HG03521 (cell line): ENCODE data around the gene ANKS1B.
A peak's percentile ranks its signal among the peaks of the same experiment; 100 is the strongest.

Experiments
- ATAC-seq: cut with Tn5 transposase; IDR thresholded peaks from one replicate; pipeline ENCODE4 v1.9.1; 2021; ENCODE audit warnings: mild to moderate bottlenecking, moderate library complexity; ENCODE audit not compliant: unreplicated experiment

Gene ANKS1B

DNA sequence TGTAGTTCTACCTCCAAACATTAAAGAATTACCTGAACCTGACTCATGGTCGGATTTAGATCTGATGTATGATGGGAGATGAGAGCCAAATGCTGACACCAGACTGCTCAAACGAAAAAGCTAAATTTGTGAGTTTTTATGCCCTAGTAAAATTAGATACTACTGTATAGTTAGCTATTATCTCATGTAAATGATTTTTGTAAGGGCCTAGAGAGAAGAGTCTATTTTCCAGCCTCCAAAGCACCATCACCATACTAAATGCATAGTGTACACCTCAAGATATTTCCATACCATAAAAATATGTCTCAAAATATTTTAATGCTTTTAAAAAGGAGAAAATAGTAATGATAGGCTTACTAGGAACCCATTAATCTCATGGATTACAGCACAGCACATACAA lies 18.3 kb downstream of the ANKS1B start:
- no peak for ATAC-seq

DNA sequence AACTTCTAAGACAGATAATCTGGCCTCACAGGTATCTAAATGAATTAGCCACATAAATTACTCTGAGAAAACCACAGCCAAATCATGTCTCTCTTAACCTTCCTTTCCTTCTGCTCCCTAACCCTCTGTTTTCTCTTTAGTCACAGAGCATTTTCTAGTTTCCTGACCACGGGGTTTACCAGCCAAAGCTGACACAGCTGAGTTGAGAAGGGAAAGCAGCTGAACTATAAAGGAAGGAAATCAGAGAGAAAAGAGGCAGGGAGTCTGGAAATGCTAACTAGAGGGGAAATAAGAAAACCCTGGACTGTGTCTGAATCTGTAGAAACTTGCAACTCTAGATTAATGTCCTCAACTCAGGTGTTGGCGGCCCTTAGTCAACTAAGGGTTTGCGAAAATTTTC lies 24.4 kb downstream of the ANKS1B start:
- no peak for ATAC-seq

DNA sequence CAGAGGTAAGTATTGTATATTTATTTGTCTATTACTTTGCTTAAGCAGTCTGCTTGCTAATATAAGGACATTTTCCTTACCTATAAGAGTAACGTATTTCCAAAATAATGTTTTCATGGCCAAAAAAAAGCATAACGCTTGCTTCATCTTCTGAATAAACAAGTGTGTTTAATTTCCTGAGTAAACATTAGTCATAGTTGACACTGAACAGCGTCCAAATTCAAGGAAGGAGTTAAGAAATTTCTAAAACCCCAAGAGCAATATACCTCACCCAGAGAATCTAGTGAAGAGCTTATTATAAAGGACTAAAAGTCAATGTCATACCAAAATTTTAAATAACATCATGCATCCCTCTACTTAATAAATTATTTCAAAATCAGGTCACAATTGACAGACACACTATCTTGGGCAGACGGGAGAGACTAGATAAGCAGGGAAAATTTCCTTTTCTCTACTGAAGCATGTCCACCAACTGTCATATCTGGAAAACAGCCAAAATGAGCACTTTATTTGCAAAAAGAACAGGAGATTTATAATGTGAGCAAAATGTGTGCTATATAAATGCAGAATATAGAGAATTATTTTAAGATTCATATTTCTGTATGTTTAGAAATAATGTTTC lies 25.1 kb downstream of the ANKS1B start:
- ATAC-seq = no peak

DNA sequence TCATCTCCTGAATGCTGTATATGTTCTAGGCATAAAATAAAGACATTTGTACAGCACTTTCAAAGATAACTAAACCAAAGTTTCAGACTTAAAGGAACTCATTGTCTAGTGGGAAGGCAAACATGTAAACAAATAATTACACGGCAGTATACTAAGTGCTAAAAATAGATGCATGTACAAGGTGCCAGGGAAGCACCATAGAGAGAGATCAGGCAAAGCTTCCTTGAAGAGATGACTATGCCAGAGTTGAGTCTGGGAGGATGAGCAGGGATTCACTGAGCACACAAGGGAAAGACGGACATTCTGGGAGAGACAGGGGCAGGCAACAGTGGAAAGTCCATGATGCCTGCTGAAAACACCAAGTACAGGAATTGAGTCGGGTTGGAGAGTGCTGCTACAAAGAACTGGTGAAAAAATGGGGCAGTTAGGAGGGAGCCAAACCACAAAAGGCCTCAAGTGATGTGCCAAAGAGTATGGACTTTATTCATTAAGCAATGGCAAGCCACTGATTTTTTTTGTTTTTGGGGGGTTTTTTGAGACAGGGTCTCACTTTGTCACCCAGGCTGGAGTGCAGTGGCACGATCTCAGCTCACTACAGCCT lies 26.8 kb downstream of the ANKS1B start:
- no peak for ATAC-seq

DNA sequence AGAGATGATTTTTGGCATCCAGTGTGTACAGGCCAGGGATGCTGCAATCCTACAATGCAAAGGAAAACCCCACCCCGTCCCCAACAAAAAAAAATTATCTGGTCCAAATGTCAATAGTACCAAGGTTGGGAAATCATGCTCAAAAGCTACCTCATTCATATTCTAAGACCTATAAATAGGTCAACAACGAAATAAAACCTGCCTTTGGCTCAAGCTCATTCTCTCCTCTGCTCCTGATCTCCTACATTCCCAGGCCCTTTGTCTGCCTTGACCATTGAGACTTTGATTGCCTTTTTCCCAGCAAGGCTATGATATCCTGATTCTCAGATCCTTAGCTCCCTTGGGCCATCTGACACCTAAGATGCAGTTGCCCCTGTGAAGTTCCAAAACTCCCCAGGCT lies 30.0 kb downstream of the ANKS1B start:
- no peak for ATAC-seq

DNA sequence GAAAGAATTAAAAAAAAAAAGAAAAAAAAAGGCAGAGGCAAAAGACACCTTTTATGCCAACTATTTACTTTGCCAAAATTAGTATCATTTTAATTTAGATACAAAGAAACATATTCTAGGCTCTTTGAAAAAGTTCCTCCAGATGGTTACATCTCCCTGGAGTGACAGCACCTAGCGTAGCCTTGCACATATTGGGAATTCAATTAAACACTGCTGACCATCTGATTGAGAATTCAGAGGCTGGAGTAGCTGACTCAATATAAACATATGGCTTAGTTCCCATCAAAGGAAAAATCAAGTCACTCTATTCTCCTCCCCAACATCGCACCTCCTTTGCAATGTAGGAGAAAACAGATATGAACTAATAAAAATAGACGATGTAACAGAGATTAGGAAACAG lies 36.4 kb downstream of the ANKS1B start:
- no peak for ATAC-seq

DNA sequence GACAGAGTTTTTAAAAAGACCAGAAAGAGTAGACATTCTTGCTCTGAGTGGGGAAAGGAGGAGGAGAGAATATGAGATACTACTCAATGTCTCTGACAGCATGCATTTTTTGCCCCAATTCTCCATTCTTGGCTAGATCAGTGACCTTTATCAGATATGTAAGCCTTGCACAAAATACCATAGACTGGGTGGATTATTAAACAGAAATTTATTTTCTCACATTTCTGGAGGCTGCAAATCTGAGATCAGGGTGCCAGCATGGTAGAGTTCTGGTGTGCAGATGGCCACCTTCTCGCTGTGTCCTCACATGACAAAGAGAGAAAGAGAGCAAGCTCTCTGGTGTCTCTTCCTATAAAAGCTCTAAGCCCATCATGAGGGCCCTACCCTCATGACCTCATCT lies 38.6 kb downstream of the ANKS1B start:
- ATAC-seq = no peak

DNA sequence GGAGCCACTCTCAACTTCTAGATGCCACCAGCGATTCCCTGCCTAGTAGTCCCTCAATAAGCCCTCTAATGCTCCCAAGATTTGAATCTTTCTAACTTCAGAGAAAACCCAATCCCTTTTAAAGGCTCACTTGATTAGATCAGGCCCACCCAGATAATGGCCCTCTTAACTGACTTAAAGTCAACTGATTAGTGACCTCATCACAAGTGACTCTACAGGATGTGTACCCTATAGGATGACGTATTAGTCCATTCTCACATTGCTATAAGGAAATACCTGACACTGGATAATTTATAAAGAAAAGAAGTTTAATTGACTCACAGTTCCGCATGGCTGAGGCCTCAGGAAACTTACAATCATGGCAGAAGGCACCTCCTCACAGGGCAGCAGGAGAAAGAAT lies 49.1 kb downstream of the ANKS1B start:
- ATAC-seq = no peak

DNA sequence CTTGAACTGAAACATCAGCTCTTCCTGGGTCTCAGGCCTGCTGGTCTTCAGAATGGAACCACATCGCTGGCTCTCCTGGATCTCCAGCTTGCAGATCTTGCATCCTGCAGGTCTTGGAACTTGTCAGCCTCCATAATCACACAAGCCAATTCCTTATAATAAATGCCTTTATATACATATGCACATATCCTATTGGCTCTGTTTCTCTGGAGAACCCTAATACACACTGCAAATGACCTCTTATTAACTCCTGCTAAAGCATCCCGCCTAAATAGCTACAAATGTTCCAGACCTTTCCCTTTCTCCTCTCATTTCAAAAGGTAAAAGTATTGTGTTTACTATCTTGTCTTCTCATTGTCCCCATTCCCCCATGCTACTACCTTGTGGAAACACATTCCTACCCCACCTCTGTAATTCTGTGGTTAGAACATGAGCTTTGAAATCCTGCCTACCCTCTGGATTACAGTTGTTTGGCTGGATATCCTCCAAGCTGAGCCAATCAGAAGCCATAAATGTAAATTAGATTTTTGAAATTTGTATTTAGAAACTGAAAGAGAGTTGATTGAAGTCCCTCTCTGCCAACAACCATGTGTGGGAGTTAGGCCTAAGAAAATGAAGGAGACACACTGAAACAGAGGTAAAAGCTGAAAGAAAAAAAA lies 58.1 kb downstream of the ANKS1B start:
- no peak for ATAC-seq

DNA sequence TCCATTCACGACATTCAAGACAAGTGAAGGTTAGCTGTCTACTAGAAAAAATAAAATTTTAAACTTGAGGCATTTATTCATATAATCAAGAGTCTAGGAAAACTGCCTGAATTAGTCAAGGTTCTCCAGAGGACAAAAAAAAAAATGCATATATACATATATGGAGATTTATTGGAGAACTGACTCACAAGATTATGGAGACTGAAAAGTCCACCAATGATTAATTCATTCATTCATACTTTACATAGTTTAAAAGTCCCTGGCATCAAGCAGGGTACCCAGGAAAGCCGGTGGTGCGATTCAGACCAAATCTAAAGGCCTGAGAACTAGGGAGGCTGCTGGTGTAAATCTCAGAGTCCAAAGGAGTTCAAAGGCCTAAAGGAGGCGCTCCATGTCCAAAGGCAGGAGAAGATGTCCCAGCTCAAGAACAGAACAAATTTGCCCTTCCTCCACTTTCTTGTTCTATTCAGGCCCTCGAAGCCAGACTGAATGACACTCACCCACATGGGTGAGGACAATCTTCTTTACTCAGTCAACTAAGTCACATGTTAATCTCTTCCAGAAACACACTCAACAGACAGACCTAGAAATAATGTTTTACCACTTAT lies 64.3 kb downstream of the ANKS1B start:
- ATAC-seq = no peak

DNA sequence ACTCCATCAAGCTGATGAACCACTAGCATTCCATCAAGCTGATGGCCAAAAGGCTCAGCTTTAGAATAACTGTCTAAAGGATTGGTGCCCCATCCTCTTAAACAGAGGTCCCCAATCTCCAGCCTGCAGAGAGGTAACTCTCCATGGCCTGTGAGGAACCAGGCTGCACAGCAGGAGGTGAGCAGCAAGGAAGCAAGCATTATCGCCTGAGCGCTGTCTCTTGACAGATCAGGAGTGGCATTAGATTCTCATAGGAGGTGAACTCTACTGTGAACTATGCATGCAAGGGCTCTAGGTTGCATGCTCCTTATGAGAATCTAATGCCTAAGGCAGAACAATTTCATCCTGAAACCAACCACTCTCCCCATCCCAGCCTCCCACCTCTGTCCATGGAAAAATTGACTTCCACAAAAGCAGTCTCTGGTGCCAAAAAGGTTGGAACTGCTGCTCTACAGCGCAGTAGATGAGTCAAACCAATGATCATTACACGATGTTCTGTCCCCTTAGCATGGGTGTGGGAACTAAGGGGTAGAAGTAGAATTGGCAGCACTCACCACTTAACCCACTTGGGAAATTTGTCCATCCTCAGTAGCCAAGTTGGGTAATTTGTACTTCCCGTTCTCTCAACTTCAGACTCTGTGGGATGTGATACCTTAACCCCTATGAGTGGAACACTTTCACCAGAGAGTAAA lies 66.9 kb downstream of the ANKS1B start:
- no peak for ATAC-seq

DNA sequence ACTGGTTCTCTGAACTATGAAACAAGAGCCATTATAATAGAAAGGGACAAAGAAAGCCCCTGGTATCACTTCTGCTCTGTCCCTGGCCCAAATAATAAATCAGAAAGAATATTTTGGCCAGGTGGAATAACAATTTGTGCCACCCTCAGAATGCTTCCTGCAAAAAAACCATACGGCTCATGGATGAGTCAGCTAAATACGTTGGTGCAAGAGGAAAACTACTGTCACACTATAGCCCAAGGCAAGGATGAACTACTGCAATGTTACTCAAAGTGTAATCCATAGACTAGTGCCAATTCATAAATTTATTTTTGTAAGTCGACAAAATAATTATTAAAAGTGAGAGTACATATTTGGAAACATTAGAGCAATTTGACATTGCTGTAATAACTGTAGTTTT lies 68.2 kb downstream of the ANKS1B start:
- ATAC-seq = no peak

DNA sequence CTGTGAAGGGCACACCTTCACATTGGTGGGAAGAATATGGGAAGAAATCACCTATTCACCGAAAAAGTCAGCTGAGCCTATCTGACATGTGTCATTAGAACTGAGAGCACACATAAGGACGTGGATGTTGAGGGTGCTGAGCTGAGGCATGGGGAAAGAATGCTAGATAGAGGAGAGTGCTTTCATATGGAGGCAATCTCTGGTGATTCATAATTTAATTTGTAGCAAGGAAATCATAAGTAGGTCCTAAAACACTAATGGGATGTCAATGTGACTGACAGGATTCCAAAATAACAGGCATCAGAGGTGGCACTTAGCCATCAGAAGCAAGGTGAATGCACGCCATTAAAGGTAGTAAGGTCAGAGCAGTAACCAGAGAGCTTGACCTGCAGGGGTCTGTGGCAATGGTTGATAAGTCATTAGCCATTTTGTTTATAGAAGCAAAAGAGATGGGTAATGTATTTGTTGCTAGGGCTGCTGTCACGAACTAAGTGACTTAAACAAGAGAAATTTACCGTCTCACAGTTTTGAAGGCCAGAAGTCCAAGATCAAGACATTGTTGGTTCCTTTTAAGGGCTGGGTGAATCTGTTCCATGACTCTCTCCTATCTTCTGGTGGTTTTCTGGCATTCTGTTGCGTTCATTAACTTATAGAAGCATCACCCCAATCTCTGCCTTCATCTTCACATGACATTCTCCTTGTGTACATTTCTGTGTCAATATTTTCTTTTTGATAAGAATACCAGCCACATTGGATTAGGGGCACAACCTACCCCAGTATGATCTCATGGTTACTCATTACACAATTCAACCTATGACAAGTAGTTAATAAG lies 69.3 kb downstream of the ANKS1B start:
- ATAC-seq = no peak

DNA sequence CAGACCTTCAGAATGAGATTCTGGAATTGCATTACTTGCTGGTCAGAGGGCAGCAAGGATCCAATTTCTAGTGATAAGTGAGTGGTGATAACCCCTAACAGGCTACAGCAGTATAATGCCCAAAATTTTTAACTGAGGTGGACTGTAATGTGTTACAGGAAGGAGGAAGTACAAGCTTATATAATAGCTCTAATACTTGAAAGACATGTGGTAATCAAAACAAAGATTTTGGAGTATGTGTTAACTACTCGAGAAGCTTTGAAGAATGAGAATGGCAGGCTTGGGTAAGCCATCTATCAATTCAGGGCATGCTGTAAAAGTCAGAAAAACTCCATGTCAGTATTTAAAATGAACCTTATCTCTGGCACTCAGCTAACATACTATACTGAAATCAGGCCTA lies 70.5 kb downstream of the ANKS1B start:
- ATAC-seq = no peak

DNA sequence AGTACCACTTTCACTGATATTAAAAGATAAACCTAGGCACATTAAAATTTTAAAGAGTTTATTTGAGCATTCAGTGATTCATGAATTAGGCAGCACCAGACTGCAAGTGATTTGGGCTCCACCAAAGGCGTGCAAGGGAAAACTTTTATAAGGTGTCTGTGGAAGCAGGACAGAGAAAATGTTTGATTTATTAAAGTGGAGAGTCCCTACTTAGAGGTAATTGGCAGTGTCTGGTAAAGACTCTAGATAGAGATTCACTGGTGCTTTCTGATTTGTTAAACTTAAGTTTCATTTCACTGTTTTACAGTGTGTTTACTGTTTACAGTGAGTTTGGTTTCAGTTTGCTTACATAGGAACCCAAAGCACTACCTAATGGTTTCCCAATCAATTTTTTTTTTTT lies 72.8 kb downstream of the ANKS1B start:
- ATAC-seq = peak; percentile 86

DNA sequence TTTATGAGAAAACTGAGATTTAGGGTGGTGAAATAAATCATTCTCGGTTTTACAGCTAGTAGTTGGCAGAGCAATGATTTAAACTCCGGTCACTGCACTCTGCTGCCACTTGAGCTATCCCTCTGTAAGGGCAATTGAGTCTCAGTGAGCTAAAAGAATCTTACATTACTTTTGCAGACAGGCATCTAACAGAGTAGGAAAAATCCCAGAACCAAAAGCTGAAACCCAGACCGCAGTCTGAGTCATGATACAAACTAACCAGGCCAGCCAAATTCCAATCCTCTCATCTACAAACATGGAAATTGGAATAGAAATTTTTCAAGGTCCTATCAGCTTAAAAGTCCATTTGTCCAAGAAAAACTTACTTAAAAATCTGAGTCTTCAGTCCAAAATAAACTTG lies 73.7 kb downstream of the ANKS1B start:
- no peak for ATAC-seq

DNA sequence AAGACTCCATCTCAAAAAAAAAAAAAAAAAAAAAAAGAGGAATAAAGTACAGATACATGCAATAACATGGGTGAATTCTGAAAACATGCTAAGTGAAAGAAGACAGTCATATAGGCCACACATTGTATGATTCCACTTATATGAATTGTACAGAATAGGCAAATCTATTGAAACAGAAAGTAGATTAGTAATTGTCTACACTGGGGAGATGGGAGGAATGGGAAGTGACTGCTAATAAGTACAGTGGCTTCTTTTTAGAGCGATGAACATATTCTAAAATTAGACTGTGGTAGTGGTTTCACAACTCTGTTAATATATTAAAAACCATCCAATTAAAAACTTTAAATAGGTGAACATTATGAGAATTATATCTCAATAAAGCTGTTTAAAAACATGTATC lies 74.4 kb downstream of the ANKS1B start:
- ATAC-seq = no peak

DNA sequence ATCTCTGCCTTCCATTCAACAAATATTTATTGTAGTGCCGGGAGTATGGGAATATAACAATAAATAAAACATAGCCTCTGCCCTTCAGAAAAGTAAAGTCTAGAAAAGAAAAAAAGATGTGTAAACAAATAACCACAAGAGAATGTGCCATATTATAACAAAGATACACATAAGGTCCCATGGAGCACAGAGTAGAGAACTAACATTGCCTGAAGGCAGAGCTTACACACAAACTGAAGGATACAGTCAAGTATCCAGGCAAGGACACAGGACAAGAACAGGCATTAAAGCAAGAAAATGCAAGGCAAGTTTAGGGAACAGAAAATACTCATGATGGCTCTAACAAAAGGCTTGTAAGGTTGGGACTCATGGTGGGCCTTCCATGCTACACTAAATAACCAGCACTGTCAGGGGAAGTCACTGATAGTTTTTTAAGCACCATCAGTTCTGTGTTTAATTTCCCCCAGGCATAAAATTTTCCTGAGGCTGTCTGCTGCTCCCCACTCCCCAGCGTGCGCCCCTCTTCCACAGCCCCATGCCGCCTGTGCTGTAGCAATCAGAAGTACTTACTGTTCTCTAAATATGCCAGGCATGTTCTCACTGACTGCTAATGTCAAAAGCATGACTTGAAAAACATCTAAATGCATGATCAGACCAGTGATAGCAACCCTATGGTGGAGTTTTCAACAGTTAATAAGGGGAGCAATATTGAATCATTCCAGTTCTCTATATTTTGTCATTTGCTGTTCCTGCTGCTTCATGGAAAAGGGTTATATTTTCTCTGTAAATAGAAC lies 77.8 kb downstream of the ANKS1B start:
- no peak for ATAC-seq

DNA sequence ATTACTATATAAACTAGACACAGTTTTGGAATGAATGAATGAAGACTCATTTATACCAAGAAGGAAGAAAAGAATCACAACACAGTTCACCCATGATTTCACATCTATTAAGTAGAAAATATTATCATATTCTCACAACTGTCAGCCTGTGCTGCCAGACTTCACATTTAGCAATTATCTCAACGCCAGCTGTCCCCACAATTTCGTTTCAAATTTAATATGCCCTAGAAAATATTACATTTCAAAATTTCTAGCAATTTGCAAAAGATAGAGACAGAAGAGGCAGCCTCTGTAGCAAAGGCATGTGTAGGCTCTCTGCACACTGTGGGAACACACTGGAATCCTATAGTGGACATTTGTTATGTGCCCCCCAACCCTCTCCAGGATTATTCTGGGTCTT lies 83.6 kb downstream of the ANKS1B start:
- ATAC-seq = no peak

DNA sequence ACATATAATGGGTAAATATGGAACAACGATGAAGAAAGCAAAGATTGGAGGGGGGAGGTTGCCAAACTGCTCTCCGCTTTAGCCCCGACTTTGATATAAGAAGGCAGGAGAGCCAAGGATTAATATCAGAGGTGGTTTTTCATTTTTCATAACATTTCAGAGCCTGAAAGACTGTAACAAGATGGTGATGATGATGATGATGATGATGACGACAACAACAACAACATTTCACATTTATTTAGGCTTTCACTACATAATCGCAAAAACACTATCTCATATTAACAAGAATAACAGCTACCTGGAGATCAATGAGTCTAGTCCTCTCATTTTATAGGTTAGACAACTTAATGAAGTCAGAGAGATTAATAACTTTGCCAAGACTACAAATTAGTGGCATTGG lies 86.1 kb downstream of the ANKS1B start:
- ATAC-seq = no peak
